Suppressor macrophage treated with lipopolysaccharide for 4 hours (primary cell): ENCODE data around the gene NLRP3.
A peak's percentile ranks its signal among the peaks of the same experiment; 100 is the strongest.
"Not testable (repeated sequence)": the region's sequence is repeated elsewhere in the genome, so short reads cannot be mapped to it uniquely, and the experiment has no call there.

Experiments
- DNase-seq: peaks from one replicate; pipeline ENCODE4 v3.0.0-alpha.2; 2020

The NLRP3 gene

DNA sequence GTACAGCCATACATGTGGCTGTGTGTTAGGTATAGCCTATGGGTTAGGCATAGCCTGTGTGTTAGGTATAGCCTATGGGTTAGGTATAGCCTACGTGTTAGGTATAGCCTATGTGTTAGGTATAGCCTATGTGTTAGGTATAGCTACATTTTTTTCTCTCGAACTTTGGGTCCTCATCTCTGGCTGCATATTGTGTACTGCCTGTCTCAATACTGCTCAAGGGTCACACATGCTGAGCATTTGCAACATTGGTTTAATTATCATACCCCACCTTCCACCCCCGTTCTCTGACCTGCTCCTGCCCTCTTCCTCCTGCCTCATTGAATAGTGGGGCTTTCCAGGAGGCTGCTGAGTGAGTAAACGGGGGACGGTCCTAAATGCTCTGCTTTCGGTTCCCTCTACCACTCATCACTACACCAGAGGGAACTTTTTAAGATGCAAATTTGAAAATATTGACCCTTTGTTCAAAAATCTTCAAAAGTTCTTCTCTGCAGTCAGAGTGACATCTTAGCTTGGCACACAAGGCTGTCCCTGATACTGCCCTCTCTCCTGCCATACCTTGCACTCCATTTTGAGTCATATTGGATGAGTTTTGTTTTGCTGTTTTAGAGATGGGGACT, 24.1 kb downstream of the NLRP3 start:
- DNase-seq: peak; percentile 93

DNA sequence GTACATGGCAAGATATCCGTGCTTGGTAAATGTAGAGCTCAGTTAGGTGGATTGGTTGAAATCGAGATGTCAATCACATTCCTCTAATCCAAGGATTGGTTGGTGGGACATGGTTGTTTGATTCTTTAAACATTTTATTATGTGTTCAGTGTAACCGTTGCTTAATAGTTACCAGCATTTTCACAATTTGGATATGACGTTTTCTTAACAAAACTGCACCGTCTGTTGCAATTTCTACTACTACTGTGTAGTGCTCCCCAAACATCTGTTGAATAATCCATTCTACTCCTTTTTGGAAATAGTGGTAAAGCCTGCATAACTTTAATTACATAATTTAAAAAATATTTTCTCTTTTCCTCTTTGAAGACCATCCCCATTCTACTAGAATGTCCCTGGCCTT, 25.6 kb downstream of the NLRP3 start:
- DNase-seq: peak; percentile 80

DNA sequence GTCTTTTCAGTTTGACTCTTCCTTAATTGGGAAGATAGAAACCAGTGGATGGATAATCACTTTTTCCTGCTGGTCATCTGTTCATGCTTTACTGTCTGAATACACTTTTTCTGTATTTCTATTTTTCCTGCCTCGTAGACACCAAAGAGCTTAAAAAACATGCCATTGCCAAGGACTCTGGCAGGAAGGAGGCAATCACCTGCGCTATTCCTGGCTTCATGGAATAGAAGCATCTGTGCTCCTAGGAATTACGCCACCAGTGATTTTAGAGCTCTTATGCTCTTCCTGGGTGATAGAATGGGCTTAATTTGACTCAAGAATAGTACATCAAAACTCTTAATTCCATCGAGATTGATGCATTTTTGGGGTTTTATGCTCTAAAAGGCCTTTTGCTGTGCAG, 26.2 kb downstream of the NLRP3 start:
- DNase-seq: no peak

DNA sequence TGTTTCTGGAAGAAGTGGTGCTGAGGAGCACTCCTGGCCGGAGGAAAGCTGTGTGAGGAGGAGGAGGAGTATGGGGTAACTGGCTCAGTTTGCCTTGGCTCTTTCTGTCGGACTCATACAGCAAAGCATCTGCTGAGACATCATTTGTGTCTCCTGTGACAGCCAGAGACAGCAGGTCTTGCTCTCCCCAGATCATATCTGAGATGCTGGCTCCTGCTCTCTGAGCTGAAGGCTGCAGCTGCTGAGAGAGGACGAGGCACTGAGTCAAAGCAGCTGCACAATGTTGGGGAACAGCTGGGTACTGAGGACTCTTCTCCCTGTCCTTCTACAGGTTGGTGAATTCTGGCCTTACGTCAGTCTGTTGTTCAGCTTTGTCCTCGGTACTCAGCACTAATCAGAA, 27.7 kb downstream of the NLRP3 start:
- no peak for DNase-seq

DNA sequence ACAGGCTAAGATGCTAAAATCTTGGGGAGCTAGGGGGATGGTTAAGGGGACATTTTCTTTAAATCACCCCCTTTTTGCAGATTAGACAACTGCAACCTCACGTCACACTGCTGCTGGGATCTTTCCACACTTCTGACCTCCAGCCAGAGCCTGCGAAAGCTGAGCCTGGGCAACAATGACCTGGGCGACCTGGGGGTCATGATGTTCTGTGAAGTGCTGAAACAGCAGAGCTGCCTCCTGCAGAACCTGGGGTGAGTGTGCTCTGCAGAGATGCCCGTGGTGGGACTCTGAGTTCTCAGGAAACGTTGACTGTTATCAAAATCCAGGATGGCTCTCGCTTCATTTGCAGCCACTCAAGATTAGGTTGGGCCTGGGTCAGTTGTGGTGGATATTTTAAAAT, 28.6 kb downstream of the NLRP3 start:
- no peak for DNase-seq

DNA sequence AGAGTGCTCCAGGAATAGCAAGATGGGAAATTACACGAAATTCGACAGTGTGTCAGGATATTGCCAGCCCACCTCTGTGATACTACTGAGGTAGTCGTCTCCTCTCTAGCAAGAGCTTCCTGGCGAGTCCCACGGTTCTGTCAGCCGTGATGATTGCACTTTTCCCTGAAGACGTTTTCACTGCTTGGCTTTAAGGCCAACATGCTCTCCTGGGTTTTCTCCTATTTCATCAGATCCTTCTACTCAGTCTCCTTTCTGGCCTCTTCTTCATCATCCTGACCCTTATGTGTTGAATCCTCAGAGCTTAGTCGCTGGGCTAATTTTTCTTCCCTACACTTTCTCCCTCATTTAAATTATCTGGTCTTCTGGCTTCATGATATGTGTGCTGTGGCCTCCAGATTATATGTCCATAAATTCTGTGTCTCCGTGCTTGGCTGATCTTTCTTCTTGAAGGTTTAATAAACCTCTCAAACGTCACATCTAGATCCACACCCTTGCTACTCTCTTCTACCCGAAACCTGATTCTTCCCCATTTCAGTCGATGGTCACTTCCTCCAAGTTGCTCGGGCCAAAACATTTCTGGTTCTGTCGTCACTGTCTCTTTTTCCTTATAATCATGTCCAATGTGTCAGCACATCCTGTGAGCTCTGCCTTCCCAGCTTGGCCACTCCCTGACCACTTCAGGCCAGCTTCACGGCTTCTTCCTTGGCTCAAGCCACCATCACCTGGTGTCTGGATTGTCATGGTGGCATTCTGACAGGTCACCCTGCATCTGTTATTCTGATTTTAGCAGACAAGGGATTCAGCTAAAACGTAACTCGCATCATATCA, 29.8 kb downstream of the NLRP3 start:
- DNase-seq: peak; percentile 93

DNA sequence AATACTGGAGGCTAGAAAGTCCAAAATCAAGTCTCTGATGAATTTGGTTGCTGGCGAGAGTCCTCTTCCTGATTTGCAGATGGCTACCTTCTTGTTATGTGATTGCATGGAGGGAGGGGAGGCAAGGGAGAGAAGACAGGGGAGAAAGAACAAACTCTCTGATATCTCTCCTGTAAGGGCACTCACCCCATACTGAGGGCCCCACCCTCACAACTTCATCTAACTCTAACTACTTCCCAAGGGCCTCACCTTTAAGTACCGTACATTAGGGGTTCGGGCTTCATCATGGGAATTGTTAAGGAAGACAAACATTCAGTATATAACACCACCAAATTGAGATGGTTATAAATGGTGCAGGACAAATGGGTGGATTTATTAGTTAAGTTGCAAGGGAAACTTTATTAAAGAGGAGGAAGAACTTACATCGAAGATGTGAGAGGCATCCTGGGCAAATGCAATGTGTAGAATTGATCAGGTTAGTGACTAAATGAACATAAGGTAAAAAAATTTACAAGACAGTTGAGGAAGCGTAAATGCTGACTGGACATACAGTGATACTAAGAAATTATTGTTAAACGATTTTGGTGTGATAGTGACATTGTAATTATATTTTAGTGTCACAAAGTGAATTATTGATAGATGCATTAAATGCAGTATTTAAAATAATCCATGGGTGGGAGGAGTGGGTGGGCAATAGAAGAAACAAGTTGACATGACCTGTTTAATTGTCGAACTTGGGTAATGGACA, 31.4 kb downstream of the NLRP3 start:
- DNase-seq: no peak

DNA sequence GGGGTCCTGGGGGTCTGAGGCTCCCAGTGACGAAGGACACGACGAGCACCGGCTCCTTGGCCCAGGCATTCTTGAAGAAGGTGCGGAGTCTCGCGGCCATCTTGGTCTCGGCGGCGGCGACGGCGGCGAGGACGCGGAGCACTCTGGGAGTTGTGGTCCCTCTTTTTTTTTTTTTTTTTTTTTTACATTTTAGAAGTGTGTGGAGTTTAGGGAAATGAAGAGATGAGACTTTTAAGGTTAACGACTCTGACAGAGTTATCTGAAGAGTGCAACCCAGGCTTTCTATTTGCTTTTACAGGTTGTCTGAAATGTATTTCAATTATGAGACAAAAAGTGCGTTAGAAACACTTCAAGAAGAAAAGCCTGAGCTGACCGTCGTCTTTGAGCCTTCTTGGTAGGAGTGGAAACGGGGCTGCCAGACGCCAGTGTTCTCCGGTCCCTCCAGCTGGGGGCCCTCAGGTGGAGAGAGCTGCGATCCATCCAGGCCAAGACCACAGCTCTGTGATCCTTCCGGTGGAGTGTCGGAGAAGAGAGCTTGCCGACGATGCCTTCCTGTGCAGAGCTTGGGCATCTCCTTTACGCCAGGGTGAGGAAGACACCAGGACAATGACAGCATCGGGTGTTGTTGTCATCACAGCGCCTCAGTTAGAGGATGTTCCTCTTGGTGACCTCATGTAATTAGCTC, 32.3 kb downstream of the NLRP3 start:
- peak; percentile 54 for DNase-seq

DNA sequence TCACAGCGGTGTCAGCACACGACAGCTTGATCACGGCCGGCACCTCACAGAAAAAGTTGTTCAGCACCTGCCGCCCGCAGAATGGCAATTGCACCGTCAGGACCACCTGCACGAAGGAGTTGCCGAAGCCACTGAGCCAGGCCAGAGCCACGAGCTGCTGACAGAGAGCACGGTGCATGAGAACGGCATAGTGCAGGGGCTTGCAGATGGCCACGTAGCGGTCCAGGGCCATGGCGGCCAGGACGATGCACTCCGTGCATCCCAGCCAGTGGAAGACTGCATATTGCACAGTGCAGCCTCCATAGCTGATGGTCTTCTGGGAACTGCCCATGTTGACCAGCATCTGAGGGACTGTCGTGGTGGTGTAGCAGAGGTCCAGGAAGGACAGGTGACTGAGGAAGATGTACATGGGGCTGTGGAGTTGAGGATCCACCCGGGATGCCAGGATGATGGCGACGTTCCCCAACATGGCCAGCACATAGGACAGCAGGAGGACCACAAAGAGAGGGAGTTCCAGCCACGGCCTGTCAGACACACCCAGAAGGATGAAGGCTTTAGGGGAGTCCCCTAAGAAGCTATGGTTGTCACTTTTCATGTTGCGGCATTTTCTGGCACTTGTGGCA, 35.5 kb downstream of the NLRP3 start:
- no peak for DNase-seq

DNA sequence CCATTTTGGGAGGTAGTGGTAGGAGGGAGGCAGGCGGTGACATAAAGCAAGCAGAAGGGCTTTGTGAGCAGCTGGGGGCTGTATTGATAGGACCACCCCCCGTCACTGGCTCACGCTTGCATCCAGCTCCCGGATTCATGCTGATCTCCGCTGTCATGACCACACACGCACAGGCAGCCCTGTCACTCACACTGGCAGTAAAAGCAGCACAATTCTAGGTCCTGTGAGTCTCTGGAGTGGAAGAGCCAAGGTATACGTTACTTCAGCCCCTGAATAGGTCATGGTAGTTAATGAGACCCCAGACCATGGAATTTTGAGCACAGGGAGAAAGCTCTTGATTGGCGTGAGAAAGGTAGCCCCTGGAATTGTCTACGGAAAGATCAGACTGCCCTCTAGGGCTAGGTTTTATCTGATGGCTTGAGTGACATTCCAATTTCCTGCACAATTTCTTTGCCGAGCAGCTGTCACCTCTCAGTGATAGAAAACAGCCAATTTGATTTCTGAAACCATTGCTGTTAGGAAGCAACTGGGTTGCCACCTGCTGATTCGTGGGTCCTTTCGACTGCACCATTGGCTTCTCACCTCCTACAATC, 36.6 kb downstream of the NLRP3 start:
- no peak for DNase-seq

DNA sequence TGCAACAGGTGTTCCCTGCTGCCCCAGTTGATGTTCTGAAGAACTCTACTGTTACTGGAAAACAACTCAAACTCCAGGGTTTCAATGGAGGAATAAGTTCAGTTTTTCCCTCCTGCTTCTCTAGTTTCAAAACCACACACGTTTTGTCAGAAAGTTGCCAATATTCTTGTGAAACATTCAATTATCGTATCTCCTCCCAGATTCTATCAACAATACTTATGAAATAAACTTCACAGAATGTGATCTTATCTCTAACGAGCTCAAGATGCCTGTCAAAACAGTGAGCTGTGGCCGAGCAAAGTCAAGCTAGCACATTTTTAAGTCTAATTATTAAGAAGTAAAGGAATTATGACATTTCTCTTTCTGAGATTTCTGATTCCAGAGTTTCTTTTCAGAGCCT, 37.3 kb downstream of the NLRP3 start:
- DNase-seq: peak; percentile 26

DNA sequence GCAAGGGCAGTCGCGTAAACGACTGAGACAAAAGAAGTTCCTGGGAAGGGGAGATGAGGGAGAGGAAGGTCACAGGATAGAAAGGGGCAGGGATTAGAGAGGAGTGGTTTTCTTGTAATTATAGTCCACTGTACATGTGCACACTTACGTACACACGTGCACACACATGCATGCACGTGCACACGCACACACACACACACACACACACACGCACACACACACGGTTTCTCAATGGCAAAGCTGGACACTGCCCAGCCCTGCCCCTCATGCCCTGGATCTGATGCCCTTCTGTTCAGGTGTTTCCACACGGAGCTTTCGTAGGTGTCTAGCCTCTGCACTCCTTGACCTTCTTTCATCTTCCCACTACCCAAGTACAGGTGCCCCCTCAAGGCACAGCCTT, 38.0 kb downstream of the NLRP3 start:
- no peak for DNase-seq

DNA sequence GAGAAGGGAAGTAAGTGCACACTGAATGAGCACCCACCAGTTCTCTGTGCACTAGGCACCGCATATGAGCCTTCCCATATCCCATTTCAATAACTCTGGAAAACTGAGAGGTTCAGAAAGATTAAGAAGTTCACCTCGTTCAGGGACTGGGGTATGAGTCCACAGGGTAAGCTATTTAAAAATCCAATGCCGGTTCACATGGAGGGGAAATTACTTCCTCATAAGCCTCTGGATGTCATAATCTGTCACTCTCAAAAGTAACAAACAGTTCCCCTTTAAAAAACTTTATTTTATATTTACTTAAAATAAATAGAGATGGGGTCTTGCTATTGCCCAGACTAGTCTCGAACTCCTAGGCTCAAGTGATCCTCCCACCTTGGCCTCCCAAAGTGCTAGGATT, 40.0 kb downstream of the NLRP3 start:
- peak; percentile 54 for DNase-seq

DNA sequence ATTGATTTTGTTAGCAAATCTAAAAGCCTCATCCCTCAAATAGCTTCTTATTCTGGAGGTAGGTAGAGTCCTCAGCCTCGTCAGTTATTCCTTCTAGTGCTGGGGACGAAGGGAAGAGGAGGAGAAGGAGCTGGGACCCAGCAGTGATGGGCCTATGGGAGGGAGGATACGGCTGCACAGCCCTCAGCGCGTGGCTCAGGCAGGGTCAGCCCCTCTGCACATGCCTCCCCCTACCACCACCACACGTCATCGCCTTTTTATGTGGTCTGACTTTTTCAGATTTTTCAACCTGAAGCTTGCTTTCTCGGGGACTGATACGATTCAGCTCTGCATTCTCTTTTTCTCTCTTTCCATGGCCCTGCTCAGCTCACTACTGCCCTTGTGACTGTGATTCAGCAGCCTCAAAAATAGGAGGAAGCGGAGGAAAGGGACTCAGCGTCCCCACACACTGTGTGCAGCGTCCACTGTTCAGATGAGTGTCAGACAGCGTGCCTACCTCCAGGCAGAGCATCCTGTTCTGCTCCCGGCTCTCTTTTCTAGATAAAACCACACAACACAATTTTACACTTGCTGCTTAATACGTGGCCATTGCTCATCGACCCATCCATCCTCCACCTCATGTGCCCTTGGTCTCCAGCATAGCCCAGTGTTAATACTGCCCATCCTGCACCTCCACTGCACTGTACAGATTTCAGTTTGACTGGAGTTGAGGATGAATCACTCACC, 41.1 kb downstream of the NLRP3 start:
- DNase-seq: peak; percentile 87

DNA sequence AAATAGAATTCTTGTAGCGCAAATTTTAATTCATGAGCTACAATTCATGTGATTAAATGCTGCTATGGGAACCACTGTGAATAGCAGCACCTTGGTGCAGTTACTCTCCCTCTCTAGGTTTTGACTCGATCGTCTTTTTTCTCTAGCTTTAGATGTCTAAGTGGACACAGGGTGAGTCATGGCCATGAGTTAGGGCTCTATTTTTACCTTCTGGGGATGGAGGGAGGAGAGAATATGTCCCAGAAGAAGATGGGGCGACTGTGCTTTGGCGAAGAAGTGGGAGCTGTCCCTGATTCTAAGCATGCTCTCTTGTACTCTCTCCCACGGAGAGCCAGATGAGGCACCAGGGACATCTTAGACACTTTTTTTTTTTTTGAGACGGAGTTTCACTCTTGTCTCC, 43.5 kb downstream of the NLRP3 start:
- no peak for DNase-seq

DNA sequence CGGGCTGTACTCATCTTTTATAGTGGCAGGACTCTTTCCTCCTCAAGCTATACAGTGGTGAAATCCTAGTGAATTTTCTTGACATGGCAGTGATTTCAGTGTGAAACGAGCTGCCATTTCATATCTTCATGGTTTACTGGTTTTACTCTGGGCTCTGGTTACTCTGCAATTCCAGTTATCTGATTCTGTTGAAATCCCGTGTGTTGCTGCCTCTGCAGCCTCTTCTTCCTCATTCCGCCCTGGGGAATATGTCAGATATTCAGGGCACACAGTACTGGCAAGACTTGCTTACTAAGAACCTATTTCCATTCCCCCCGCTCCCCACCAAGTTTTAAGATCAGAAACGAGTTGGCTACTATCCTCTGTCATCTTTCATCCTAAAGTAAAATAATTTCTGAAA, 49.8 kb downstream of the NLRP3 start:
- DNase-seq: peak; percentile 56

DNA sequence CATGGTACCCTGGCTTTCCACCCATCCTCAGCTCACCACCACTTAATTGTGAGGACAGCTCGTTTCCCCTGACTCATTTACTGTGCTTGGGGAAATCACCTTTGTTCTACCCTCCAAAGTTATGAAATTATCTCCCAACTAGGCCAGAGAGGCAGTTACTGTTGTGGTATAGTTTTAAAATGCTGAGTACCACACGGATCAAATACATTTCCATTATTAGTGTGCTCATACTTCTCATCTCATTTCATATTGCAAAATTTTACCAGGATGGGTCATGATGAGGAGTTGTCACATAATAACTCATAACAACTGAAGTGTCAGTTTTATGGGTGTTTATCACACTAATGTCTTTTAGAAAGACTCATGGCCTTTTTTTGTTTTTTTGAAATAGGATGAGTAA, 51.2 kb downstream of the NLRP3 start:
- DNase-seq: peak; percentile 63

DNA sequence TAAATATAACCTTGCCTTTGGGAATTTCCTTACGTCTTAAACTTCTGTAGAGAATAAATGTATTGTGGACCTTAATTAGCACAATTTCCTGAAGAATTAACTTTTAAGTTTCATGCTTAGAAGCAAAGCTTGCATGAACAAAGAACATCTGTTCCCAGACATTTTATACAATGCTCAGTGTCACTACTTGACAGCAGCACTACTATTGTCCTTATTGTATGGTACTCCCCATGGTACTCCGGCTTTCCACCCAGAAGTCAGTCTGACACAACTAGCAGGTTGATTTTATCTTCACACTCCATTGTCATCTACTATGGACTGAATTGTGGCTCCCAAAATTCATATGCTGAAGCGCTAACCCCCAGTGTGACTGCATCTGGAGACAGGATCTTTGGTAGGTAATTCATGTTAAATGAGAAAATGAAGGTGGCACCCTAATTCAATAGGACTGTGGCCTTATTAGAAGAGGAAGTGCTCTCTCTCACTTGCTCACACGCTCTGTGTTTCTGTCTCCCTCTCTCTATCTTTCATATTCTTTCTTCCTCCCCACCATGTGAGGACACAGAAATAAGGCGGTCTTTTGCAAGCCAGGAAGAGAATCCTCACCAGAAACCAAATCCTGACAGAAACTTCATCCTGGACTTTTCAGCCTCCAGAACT, 52.6 kb downstream of the NLRP3 start:
- DNase-seq: no peak

DNA sequence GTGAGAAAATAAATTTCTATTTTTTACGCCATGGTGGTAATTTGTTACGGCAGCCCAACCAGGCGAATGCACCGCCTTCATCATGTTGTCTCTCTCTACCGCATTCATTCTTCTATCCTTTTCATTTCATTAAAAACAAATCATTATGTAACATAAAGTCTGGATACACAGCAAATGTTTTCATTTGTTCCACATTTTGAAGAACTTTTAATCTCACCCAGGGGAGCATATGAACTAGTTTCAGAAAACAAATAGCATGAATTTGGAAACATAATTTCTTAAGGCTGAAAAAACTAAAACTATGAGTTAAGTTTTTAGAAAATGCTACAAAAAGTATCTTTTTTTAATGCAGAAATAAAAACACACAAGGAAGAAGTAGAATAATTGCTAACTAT, 53.2 kb downstream of the NLRP3 start:
- DNase-seq: no peak

DNA sequence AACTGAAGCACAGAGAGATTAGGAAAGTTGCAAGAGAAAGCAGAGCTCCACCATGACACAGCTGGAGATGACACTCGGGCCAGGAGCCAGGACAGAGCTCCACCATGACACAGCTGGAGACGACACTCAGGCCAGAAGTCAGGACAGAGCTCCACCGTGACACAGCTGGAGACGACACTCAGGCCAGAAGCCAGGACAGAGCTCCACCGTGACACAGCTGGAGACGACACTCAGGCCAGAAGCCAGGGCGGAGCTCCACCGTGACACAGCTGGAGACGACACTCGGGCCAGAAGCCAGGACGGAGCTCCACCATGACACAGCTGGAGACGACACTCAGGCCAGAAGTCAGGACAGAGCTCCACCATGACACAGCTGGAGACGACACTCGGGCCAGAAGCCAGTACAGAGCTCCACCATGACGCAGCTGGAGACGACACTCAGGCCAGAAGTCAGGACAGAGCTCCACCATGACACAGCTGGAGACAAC, 55.0 kb downstream of the NLRP3 start:
- not testable (repeated sequence) for DNase-seq

DNA sequence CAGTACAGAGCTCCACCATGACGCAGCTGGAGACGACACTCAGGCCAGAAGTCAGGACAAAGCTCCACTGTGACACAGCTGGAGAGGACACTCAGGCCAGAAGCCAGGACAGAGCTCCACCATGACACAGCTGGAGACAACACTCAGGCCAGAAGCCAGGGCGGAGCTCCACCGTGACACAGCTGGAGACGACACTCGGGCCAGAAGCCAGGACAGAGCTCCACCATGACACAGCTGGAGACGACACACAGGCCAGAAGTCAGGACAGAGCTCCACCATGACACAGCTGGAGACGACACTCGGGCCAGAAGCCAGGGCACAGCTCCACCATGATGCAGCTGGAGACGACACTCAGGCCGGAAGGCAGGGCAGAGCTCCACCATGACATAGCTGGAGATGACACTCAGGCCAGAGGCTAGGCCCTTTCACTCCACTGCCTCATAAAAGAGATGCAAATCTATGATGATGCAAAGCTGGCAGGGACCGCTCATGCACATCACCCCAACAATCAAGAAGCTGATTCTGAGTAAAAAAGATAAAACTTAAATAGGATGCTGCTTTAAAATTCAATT, 55.6 kb downstream of the NLRP3 start:
- DNase-seq: no peak
